GM23338 (cell line): Measurements from ENCODE around the gene FAM234A.
"Not testable (repeated sequence)": the region's sequence is repeated elsewhere in the genome, so short reads cannot be mapped to it uniquely, and the experiment has no call there.

Experiments used
- CREB1 ChIP-seq: fragments of 250-450 bp; sonication (Bioruptor Pico); IDR thresholded peaks from 2 replicates; pipeline ENCODE4 v1.5.0; 2020; ENCODE audit warnings: low read depth, mild to moderate bottlenecking, moderate library complexity
- CTCF ChIP-seq, 2 experiments: fragments of 200-600 bp in 1 of 2; sonication (generic) in 1 of 2; conservative IDR thresholded peaks; 2 replicates each; pipeline versions ENCODE4 v1.5.1 to v1.6.1; 2016 to 2017; ENCODE audit warnings: antibody characterized with exemption in 2 of 2, low read depth in 2 of 2, mild to moderate bottlenecking in 2 of 2, moderate library complexity in 1 of 2
- EZH2 ChIP-seq: fragments of 200-600 bp; sonication (generic); IDR thresholded peaks from one replicate; pipeline ENCODE4 v1.8.0; 2017; ENCODE audit warnings: antibody characterized with exemption, mild to moderate bottlenecking, low read depth; ENCODE audit not compliant: unreplicated experiment
- EZH2phosphoT487 ChIP-seq: fragments of 200-600 bp; sonication (generic); IDR thresholded peaks from one replicate; pipeline ENCODE4 v1.8.1; 2018; ENCODE audit warnings: antibody characterized with exemption; ENCODE audit not compliant: unreplicated experiment
- JUNB ChIP-seq: IDR thresholded peaks from one replicate; pipeline ENCODE4 v1.6.1; 2016; ENCODE audit warnings: antibody characterized with exemption; ENCODE audit not compliant: unreplicated experiment
- NANOG ChIP-seq: IDR thresholded peaks from 2 replicates; pipeline ENCODE4 v1.6.1; 2016; ENCODE audit warnings: antibody characterized with exemption, borderline replicate concordance
- POLR2AphosphoS5 ChIP-seq: IDR thresholded peaks from 2 replicates; pipeline ENCODE4 v1.6.1; 2016; ENCODE audit warnings: antibody characterized with exemption, low read depth
- REST ChIP-seq: IDR thresholded peaks from one replicate; pipeline ENCODE4 v1.6.1; 2018; ENCODE audit warnings: antibody characterized with exemption; ENCODE audit not compliant: unreplicated experiment
- STAT1 ChIP-seq: IDR thresholded peaks from one replicate; pipeline ENCODE4 v1.6.1; 2016; ENCODE audit warnings: antibody characterized with exemption; ENCODE audit not compliant: unreplicated experiment
- ZNF114 ChIP-seq: fragments of 250-450 bp; sonication (Bioruptor Pico); IDR thresholded peaks from 2 replicates; pipeline ENCODE4 v1.5.0; 2020; ENCODE audit warnings: mild to moderate bottlenecking, moderate library complexity
- ZNF331 ChIP-seq: fragments of 250-450 bp; sonication (Bioruptor Pico); IDR thresholded peaks from 2 replicates; pipeline ENCODE4 v1.5.0; 2020; ENCODE audit warnings: low read depth, mild to moderate bottlenecking, moderate library complexity
- ZNF462 ChIP-seq: fragments of 250-450 bp; sonication (Bioruptor Pico); IDR thresholded peaks from 2 replicates; pipeline ENCODE4 v1.5.0; 2020; ENCODE audit warnings: mild to moderate bottlenecking, moderate library complexity
- TF ChIP-seq, protein P1 (sequence below): IDR thresholded peaks from 2 replicates; pipeline ENCODE4 v1.6.1; 2016; ENCODE audit warnings: antibody characterized with exemption

DNA sequence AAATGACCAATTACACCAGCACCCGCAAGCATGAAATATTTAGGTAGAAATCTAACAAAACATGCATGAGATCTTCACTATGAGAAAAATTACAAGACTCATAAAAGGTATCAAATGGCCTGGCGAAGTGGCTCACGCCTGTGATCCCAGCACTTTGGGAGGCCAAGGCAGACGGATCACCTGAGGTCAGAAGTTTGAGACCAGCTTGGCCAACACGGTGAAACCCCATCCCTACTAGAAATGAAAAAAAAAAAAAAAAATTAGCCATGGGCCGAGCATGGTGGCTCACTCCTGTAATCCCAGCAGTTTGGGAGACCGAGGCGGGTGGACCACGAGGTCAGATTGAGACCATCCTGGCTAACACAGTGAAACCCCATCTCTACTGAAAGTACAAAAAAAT, 30.6 kb upstream of the FAM234A start:
- not testable (repeated sequence) for TF ChIP-seq JUNB; POLR2AphosphoS5; EZH2; CTCF (conservative IDR thresholded peaks at IDR 0.05; ENCODE audit: low read depth in 2 of 2); EZH2phosphoT487; REST; CREB1 (CRISPR knock-in tag); STAT1; NANOG; ZNF331 (CRISPR knock-in tag); ZNF114; ZNF462 (CRISPR knock-in tag)
- TF ChIP-seq, protein P1, sequence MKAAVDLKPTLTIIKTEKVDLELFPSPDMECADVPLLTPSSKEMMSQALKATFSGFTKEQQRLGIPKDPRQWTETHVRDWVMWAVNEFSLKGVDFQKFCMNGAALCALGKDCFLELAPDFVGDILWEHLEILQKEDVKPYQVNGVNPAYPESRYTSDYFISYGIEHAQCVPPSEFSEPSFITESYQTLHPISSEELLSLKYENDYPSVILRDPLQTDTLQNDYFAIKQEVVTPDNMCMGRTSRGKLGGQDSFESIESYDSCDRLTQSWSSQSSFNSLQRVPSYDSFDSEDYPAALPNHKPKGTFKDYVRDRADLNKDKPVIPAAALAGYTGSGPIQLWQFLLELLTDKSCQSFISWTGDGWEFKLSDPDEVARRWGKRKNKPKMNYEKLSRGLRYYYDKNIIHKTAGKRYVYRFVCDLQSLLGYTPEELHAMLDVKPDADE, result not testable (repeated sequence)
